ENCODE results near the gene RPS15.

DNA sequence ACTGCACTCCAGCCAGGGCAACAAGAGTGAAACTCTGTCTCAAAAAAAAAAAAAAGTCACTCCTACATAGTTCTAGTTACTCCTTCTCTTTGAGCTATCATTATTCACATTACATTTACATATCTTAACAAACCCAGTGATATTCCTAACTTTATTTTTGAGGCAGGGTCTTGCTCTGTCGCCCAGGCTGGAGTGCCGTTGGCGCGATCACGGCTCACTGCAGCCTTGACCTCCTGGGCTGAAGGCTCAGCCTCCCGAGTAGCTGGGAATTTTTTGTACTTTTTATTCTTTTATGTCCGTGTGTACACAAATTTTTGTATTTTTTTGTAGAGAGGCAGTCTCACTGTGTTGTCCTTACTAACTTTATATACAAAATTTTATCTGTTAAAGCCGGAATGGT lies 587 bp upstream of the RPS15 start:
- TF ChIP-seq, protein P1, sequence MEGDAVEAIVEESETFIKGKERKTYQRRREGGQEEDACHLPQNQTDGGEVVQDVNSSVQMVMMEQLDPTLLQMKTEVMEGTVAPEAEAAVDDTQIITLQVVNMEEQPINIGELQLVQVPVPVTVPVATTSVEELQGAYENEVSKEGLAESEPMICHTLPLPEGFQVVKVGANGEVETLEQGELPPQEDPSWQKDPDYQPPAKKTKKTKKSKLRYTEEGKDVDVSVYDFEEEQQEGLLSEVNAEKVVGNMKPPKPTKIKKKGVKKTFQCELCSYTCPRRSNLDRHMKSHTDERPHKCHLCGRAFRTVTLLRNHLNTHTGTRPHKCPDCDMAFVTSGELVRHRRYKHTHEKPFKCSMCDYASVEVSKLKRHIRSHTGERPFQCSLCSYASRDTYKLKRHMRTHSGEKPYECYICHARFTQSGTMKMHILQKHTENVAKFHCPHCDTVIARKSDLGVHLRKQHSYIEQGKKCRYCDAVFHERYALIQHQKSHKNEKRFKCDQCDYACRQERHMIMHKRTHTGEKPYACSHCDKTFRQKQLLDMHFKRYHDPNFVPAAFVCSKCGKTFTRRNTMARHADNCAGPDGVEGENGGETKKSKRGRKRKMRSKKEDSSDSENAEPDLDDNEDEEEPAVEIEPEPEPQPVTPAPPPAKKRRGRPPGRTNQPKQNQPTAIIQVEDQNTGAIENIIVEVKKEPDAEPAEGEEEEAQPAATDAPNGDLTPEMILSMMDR (IDR thresholded peaks at IDR 0.05) = no peak
- no peak for TF ChIP-seq ZFX (IDR thresholded peaks at IDR 0.05; ENCODE audit: borderline replicate concordance)

Data from 22Rv1 (cell line).